ENCODE data around the gene CCDC136.

The CCDC136 gene

DNA sequence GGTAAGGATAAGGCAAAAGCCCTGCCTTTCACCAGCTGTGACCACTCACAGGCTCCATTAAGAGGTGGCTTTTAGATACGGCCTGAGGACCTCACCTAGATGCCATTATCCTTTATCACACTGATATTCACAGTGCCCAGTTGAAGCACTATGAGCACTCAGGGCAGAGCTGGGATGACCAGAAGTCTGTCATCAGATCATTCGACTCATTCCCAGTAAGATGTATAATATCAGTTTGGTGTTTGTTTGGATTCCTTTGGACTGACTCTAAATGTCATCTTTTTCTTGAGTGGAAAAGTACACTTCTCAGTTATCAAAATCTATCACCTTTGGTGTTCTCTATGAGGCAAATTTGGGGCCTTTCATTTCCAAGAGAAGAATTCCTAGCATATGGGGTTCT lies 18.7 kb downstream of the CCDC136 start:
- TF ChIP-seq ARNTL (CRISPR knock-in tag; IDR thresholded peaks at IDR 0.05; ENCODE audit: borderline replicate concordance, low read depth) (no peak), ZNF70 (CRISPR knock-in tag; IDR thresholded peaks at IDR 0.05) (no peak), ZC3H10 (CRISPR knock-in tag; IDR thresholded peaks at IDR 0.05) (no peak), ZNF565 (CRISPR knock-in tag; conservative IDR thresholded peaks at IDR 0.05; ENCODE audit: low read depth) (no peak), CSDC2 (CRISPR knock-in tag; IDR thresholded peaks at IDR 0.05) (no peak), GLIS3 (CRISPR knock-in tag; IDR thresholded peaks at IDR 0.05) (no peak), PPARA (CRISPR knock-in tag; IDR thresholded peaks at IDR 0.05; ENCODE audit: borderline replicate concordance) (no peak), ZFP3 (CRISPR knock-in tag; IDR thresholded peaks at IDR 0.05) (no peak), SNAI2 (CRISPR knock-in tag; IDR thresholded peaks at IDR 0.05) (no peak), BACH2 (CRISPR knock-in tag; IDR thresholded peaks at IDR 0.05; ENCODE audit: borderline replicate concordance) (no peak), RARB (CRISPR knock-in tag; IDR thresholded peaks at IDR 0.05) (no peak), ZFP30 (CRISPR knock-in tag; IDR thresholded peaks at IDR 0.05) (no peak), ESRRG (CRISPR knock-in tag; IDR thresholded peaks at IDR 0.05) (no peak)
- TF ChIP-seq, protein P1, sequence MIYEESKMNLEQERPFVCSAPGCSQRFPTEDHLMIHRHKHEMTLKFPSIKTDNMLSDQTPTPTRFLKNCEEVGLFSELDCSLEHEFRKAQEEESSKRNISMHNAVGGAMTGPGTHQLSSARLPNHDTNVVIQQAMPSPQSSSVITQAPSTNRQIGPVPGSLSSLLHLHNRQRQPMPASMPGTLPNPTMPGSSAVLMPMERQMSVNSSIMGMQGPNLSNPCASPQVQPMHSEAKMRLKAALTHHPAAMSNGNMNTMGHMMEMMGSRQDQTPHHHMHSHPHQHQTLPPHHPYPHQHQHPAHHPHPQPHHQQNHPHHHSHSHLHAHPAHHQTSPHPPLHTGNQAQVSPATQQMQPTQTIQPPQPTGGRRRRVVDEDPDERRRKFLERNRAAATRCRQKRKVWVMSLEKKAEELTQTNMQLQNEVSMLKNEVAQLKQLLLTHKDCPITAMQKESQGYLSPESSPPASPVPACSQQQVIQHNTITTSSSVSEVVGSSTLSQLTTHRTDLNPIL (CRISPR knock-in tag; IDR thresholded peaks at IDR 0.05; ENCODE audit: low read depth) = no peak
- TF ChIP-seq, protein P2, sequence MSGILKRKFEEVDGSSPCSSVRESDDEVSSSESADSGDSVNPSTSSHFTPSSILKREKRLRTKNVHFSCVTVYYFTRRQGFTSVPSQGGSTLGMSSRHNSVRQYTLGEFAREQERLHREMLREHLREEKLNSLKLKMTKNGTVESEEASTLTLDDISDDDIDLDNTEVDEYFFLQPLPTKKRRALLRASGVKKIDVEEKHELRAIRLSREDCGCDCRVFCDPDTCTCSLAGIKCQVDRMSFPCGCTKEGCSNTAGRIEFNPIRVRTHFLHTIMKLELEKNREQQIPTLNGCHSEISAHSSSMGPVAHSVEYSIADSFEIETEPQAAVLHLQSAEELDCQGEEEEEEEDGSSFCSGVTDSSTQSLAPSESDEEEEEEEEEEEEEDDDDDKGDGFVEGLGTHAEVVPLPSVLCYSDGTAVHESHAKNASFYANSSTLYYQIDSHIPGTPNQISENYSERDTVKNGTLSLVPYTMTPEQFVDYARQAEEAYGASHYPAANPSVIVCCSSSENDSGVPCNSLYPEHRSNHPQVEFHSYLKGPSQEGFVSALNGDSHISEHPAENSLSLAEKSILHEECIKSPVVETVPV (CRISPR knock-in tag; IDR thresholded peaks at IDR 0.05) = no peak
- TF ChIP-seq, protein P3, sequence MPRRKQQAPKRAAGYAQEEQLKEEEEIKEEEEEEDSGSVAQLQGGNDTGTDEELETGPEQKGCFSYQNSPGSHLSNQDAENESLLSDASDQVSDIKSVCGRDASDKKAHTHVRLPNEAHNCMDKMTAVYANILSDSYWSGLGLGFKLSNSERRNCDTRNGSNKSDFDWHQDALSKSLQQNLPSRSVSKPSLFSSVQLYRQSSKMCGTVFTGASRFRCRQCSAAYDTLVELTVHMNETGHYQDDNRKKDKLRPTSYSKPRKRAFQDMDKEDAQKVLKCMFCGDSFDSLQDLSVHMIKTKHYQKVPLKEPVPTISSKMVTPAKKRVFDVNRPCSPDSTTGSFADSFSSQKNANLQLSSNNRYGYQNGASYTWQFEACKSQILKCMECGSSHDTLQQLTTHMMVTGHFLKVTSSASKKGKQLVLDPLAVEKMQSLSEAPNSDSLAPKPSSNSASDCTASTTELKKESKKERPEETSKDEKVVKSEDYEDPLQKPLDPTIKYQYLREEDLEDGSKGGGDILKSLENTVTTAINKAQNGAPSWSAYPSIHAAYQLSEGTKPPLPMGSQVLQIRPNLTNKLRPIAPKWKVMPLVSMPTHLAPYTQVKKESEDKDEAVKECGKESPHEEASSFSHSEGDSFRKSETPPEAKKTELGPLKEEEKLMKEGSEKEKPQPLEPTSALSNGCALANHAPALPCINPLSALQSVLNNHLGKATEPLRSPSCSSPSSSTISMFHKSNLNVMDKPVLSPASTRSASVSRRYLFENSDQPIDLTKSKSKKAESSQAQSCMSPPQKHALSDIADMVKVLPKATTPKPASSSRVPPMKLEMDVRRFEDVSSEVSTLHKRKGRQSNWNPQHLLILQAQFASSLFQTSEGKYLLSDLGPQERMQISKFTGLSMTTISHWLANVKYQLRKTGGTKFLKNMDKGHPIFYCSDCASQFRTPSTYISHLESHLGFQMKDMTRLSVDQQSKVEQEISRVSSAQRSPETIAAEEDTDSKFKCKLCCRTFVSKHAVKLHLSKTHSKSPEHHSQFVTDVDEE (CRISPR knock-in tag; IDR thresholded peaks at IDR 0.05) = no peak
- ATAC-seq = no peak

DNA sequence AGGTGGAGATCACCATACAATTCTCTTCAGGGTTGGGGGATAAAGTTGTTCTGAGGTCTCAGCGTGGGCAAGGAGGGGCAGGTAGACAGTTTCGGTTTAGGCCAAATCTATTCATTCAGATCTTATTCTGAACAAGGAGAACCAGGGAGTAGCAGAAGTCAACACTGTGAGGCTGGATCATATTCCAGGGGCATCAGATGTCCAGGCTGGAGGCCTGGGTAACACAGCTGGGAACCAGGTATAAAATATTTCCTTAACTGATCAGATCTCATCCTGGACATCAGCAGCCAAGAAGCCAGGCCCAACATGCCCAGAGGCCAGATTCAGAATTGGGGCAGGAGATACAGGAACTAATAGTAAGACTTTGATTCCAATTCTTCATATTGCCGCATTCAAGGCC lies 19.2 kb downstream of the CCDC136 start:
- no peak for TF ChIP-seq PPARA (CRISPR knock-in tag; IDR thresholded peaks at IDR 0.05; ENCODE audit: borderline replicate concordance)
- TF ChIP-seq CSDC2 (CRISPR knock-in tag; IDR thresholded peaks at IDR 0.05) = no peak
- TF ChIP-seq TCF4 (CRISPR knock-in tag; IDR thresholded peaks at IDR 0.05; ENCODE audit: borderline replicate concordance) = no peak
- no peak for TF ChIP-seq ESRRG (CRISPR knock-in tag; IDR thresholded peaks at IDR 0.05)
- TF ChIP-seq, protein P4, sequence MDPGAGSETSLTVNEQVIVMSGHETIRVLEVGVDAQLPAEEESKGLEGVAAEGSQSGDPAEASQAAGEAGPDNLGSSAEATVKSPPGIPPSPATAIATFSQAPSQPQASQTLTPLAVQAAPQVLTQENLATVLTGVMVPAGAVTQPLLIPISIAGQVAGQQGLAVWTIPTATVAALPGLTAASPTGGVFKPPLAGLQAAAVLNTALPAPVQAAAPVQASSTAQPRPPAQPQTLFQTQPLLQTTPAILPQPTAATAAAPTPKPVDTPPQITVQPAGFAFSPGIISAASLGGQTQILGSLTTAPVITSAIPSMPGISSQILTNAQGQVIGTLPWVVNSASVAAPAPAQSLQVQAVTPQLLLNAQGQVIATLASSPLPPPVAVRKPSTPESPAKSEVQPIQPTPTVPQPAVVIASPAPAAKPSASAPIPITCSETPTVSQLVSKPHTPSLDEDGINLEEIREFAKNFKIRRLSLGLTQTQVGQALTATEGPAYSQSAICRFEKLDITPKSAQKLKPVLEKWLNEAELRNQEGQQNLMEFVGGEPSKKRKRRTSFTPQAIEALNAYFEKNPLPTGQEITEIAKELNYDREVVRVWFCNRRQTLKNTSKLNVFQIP (CRISPR knock-in tag; IDR thresholded peaks at IDR 0.05; ENCODE audit: borderline replicate concordance, low read depth) = no peak
- TF ChIP-seq ZNF565 (CRISPR knock-in tag; conservative IDR thresholded peaks at IDR 0.05; ENCODE audit: low read depth) = no peak
- no peak for TF ChIP-seq ZC3H10 (CRISPR knock-in tag; IDR thresholded peaks at IDR 0.05)
- no peak for TF ChIP-seq ZFP30 (CRISPR knock-in tag; IDR thresholded peaks at IDR 0.05)
- TF ChIP-seq RARB (CRISPR knock-in tag; IDR thresholded peaks at IDR 0.05) = no peak
- TF ChIP-seq, protein P1 (CRISPR knock-in tag; IDR thresholded peaks at IDR 0.05; ENCODE audit: low read depth) = no peak
- no peak for TF ChIP-seq OSR1 (CRISPR knock-in tag; IDR thresholded peaks at IDR 0.05)
- TF ChIP-seq ISL1 (CRISPR knock-in tag; IDR thresholded peaks at IDR 0.05) = no peak
- no peak for TF ChIP-seq ZNF70 (CRISPR knock-in tag; IDR thresholded peaks at IDR 0.05)
- TF ChIP-seq, protein P5, sequence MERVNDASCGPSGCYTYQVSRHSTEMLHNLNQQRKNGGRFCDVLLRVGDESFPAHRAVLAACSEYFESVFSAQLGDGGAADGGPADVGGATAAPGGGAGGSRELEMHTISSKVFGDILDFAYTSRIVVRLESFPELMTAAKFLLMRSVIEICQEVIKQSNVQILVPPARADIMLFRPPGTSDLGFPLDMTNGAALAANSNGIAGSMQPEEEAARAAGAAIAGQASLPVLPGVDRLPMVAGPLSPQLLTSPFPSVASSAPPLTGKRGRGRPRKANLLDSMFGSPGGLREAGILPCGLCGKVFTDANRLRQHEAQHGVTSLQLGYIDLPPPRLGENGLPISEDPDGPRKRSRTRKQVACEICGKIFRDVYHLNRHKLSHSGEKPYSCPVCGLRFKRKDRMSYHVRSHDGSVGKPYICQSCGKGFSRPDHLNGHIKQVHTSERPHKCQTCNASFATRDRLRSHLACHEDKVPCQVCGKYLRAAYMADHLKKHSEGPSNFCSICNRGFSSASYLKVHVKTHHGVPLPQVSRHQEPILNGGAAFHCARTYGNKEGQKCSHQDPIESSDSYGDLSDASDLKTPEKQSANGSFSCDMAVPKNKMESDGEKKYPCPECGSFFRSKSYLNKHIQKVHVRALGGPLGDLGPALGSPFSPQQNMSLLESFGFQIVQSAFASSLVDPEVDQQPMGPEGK (CRISPR knock-in tag; IDR thresholded peaks at IDR 0.05; ENCODE audit: borderline replicate concordance) = no peak
- TF ChIP-seq SNAI2 (CRISPR knock-in tag; IDR thresholded peaks at IDR 0.05) = no peak
- TF ChIP-seq GLIS3 (CRISPR knock-in tag; IDR thresholded peaks at IDR 0.05) = no peak
- ATAC-seq = no peak

All from SK-N-SH treated with all-trans-retinoic acid at 6 μM for 48 hours (cell line).